Stimulated activated memory B cell treated with anti-CD40 and anti-IgM and Interleukin-4, amounts not matched to agents 10 μg/mL and 1 μg/mL and 100 μg/mL, for 72 hours (primary cell): Measurements from ENCODE around the gene HRCT1.

Experiments used
- ATAC-seq: fragments of 150-1000 bp; cut with Tn5 transposase; 2 replicates; pipeline ENCODE4 v1.10.0; 2021
- H3K27ac Mint-ChIP-seq: one replicate; pipeline ENCODE4 v1.8.0; 2022; ENCODE audit warnings: mild to moderate bottlenecking, mixed read lengths
- H3K27me3 Mint-ChIP-seq: one replicate; pipeline ENCODE4 v1.8.0; 2022; ENCODE audit warnings: mixed read lengths
- H3K36me3 Mint-ChIP-seq: one replicate; pipeline ENCODE4 v1.8.0; 2022; ENCODE audit warnings: mixed read lengths
- H3K4me1 Mint-ChIP-seq: one replicate; pipeline ENCODE4 v1.8.0; 2022; ENCODE audit warnings: mixed read lengths
- H3K4me3 Mint-ChIP-seq: one replicate; pipeline ENCODE4 v1.8.0; 2022; ENCODE audit warnings: mild to moderate bottlenecking, moderate library complexity, mixed read lengths
- H3K9me3 Mint-ChIP-seq: one replicate; pipeline ENCODE4 v1.8.0; 2022; ENCODE audit warnings: mixed read lengths

Gene HRCT1

DNA sequence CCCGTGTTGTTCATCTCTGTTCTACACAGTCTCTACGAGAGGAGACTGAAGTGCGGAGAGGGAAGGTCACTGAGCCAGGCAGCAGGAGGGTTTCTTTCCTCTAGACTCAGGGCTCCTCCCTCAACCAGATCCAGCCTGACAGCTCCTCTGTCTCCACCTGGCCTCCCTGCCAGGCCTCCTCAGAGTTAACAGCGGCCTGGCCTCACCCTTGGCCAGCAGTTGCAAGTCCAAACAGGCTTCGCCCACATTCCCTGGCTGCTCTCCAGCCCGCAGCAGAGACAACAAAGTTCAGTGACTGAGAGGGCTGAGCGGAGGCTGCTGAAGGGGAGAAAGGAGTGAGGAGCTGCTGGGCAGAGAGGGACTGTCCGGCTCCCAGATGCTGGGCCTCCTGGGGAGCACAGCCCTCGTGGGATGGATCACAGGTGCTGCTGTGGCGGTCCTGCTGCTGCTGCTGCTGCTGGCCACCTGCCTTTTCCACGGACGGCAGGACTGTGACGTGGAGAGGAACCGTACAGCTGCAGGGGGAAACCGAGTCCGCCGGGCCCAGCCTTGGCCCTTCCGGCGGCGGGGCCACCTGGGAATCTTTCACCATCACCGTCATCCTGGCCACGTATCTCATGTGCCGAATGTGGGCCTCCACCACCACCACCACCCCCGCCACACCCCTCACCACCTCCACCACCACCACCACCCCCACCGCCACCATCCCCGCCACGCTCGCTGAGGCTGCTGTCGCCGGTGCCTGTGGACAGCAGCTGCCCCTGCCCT, at the start of gene HRCT1:
HRCT1 (plus strand) TSS at position 291 of the 768 bp plus-strand sequence; CDS start at position 377, 86 bp downstream.
- ATAC-seq: no peak
- Mint-ChIP-seq H3K36me3 (no peaks in the 10 kb centered on the region), H3K4me1 (peaks cover 11% of the 10 kb centered on the region), H3K9me3 (no peaks in the 10 kb centered on the region), H3K4me3 (no peak within 1 kb of the TSS), H3K27me3 (peaks cover 49% of the 10 kb centered on the region), H3K27ac (no peak within 1 kb of the TSS)

DNA sequence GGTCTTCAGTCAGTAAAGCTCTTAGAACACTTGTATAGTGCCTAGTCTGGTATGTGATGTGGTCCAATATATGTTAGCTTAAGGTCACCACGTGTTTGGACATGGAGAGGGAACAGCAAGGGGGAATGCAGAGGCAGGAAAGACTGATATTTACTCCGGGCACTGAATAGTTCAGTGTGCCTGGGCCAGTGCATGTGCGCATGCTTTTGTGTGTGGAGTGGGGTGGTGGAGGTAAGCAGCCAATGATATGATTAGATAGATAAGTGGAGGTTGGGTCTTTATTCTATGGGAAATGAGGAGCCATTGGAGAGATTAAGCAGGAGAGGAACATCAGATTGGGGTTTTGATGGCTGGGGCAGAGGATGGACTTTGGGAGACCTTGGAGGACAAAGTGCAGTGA, 49.8 kb upstream of the HRCT1 start:
- peaks cover 3% of the 10 kb centered on the region for H3K27me3 Mint-ChIP-seq
- no peak overlapping the region for H3K27ac Mint-ChIP-seq
- no peaks in the 10 kb centered on the region for H3K36me3 Mint-ChIP-seq
- ATAC-seq: no peak
- no peak overlapping the region for H3K4me3 Mint-ChIP-seq
- no peaks in the 10 kb centered on the region for H3K9me3 Mint-ChIP-seq
- H3K4me1 Mint-ChIP-seq: no peaks in the 10 kb centered on the region

DNA sequence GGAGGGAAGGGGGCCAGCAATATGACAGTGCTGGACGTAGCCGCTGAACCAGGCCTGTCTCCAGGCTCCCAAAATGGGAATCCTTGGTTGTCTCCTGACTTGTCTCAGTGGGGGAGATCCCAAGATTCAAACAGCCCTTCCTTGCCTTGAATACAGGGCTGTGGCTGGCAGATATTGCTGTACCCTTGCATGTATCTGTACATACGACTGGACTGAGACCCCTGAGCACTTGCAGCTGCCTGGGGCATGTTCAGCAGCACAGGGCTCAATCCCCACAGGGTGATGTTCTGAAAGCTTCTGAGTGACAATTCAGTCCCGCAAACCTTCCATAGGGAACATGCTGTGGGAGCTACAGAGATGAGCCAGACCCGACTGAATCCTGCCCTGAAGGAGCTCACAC, 49.1 kb upstream of the HRCT1 start:
- H3K27me3 Mint-ChIP-seq: peaks cover 10% of the 10 kb centered on the region
- ATAC-seq: no peak
- H3K27ac Mint-ChIP-seq: no peak overlapping the region
- no peaks in the 10 kb centered on the region for H3K4me1 Mint-ChIP-seq
- no peak overlapping the region for H3K4me3 Mint-ChIP-seq
- H3K9me3 Mint-ChIP-seq: no peaks in the 10 kb centered on the region
- no peaks in the 10 kb centered on the region for H3K36me3 Mint-ChIP-seq

DNA sequence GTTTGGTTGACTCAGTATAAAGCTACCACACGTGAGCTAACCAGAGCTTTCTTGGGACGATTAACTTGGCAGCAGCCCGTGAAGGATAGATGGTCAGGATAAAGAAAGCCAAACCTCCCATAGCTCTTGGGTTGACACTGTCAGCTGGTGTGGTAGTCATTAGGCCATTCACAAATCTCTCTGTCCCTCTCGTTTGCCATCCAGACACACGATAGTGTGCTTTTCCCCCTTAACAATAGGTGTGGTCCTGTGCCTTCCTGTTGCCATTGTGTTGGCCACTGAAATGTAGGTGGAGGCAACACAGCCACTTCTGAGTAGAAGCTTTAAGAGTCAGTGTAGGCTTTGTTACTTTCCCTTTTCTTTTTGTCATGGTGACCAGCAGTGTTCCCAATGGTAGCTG, 47.5 kb upstream of the HRCT1 start:
- H3K4me1 Mint-ChIP-seq: no peaks in the 10 kb centered on the region
- peaks cover 23% of the 10 kb centered on the region for H3K27me3 Mint-ChIP-seq
- no peak overlapping the region for H3K4me3 Mint-ChIP-seq
- H3K36me3 Mint-ChIP-seq: no peaks in the 10 kb centered on the region
- no peak for ATAC-seq
- H3K9me3 Mint-ChIP-seq: no peaks in the 10 kb centered on the region
- H3K27ac Mint-ChIP-seq: no peak overlapping the region

DNA sequence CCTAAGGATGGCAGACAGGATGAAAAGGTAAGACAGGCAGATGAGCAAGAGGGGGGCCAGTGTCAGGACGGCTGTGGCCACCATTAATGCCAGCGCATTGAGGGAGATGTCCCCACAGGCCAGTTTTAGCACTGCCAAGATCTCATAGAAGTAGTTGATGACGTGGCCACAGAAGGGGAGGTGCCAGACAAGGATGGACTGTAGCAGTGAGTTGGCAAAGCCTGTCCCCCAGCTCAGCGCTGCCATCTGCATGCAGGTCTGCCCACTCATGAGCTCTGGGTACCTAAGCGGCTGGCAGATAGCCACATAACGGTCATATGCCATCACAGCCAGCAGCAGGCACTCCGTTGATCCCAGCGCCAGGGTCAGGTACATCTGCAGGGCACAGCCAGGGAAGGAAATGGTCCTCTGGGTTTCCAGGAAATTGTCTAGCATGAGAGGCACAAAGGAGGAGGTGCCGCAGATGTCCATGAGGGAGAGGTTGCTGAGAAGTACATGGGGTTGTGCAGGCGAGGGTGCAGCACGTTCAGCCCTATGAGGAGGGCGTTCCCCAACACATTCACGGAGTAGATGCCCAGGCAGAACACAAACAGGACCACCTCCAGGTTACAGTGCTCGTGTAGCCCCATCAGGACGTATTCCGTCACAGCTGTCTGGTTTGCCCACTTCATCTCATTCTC, 46.6 kb upstream of the HRCT1 start:
- peak; percentile 31 for ATAC-seq
- Mint-ChIP-seq H3K27ac (no peak overlapping the region), H3K27me3 (peaks cover 23% of the 10 kb centered on the region), H3K9me3 (no peaks in the 10 kb centered on the region), H3K4me1 (no peaks in the 10 kb centered on the region), H3K36me3 (no peaks in the 10 kb centered on the region), H3K4me3 (no peak overlapping the region)

DNA sequence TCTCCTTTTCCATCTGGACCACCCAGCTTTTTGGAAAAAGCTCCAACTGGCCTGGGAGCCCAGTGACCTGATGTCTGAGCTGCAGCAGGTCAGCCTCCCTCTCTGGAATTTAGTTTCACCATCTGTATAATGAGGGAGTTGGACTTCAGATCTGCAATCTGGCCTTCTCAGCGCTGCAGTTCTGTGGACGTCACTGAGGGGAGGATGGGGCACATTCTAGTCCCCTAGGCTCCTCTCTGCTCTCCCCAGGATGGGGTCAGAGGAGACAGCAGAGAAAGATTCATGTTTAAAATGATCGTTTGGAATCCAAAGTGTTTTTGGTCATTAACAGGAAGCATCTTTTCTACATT, 46.0 kb upstream of the HRCT1 start:
- H3K27ac Mint-ChIP-seq: no peak overlapping the region
- H3K4me1 Mint-ChIP-seq: no peaks in the 10 kb centered on the region
- H3K27me3 Mint-ChIP-seq: peaks cover 23% of the 10 kb centered on the region
- H3K4me3 Mint-ChIP-seq: no peak overlapping the region
- no peaks in the 10 kb centered on the region for H3K36me3 Mint-ChIP-seq
- no peaks in the 10 kb centered on the region for H3K9me3 Mint-ChIP-seq
- ATAC-seq: no peak

DNA sequence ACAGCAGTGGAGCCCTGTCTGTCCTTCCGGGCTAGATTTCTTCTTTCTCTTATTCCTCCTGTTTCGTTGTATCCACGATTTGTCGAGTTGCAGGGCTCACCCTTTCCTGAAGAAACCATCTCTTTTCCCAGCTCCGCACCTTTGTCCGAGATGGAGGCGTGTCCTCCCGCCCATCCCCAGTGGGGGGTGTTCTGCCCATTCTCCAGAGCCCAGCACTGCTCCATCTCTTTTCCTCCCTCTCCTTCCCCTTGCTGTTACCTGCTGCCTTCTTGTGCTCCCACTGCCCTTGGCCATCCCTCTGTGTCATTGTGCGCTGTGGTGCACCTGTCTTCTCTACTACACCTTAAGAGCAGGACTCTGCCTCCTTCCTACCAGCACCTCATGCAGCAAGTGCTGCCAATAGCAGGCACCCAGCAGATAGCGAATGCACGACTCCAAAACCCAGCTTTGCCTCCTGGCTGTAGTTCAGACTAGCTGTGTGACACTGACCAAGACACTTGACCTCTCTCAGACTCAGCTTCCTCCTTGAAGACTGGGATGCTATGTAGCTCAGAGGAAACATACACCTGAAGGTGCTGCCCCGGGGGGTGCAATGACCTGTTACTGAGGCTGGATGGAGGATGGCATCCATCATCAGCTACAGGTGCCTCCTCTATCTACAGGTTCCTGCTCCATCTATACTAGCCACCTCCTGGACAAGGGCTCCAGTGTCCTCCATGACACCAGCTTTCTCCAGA, 44.7 kb upstream of the HRCT1 start:
- no peaks in the 10 kb centered on the region for H3K36me3 Mint-ChIP-seq
- no peak overlapping the region for H3K27ac Mint-ChIP-seq
- H3K4me1 Mint-ChIP-seq: no peaks in the 10 kb centered on the region
- no peaks in the 10 kb centered on the region for H3K9me3 Mint-ChIP-seq
- H3K27me3 Mint-ChIP-seq: peaks cover 28% of the 10 kb centered on the region
- H3K4me3 Mint-ChIP-seq: no peak overlapping the region
- ATAC-seq: no peak

DNA sequence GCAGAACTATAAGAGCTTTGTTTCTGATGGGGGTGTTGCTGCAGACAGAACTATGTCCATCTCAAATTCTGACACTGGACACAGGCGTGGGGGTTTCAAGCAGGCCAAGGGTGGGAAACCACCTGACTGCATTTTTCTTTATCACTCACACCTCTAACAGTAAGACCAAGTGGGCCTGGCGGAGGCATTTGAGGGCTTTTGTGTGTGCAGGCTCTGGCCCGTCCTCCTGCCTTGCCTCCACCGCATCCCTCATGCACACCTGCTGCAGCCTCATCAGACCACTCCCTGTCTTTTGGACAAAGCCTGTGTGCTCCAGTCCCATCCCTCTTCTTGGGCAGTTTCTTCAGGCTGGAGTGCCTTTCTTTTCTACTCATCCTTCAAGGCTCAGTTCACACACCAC, 43.7 kb upstream of the HRCT1 start:
- peaks cover 31% of the 10 kb centered on the region for H3K27me3 Mint-ChIP-seq
- H3K9me3 Mint-ChIP-seq: no peaks in the 10 kb centered on the region
- H3K36me3 Mint-ChIP-seq: no peaks in the 10 kb centered on the region
- no peaks in the 10 kb centered on the region for H3K4me1 Mint-ChIP-seq
- H3K4me3 Mint-ChIP-seq: no peak overlapping the region
- ATAC-seq: no peak
- no peak overlapping the region for H3K27ac Mint-ChIP-seq

DNA sequence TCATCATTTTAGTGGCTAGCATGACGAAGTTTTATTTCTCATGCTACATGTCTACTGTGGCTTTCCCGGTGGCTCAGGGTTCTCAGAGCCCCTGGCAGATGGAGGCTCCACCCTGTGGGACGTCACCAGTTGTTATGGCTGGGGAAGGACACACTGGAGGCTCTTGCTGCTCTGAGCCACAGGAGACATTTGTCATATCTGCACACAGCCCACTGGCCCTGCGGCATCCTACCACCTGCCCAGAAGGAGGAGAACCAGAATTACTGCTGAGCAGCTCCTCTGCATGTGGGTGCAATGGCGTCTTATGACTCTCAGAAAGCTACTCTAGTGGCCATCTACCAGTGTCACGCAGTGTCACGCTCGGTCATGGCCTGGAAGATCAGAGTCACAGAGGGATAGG, 42.4 kb upstream of the HRCT1 start:
- no peak overlapping the region for H3K27ac Mint-ChIP-seq
- no peak for ATAC-seq
- H3K27me3 Mint-ChIP-seq: peaks cover 31% of the 10 kb centered on the region
- H3K9me3 Mint-ChIP-seq: no peaks in the 10 kb centered on the region
- H3K4me3 Mint-ChIP-seq: no peak overlapping the region
- no peaks in the 10 kb centered on the region for H3K4me1 Mint-ChIP-seq
- no peaks in the 10 kb centered on the region for H3K36me3 Mint-ChIP-seq

DNA sequence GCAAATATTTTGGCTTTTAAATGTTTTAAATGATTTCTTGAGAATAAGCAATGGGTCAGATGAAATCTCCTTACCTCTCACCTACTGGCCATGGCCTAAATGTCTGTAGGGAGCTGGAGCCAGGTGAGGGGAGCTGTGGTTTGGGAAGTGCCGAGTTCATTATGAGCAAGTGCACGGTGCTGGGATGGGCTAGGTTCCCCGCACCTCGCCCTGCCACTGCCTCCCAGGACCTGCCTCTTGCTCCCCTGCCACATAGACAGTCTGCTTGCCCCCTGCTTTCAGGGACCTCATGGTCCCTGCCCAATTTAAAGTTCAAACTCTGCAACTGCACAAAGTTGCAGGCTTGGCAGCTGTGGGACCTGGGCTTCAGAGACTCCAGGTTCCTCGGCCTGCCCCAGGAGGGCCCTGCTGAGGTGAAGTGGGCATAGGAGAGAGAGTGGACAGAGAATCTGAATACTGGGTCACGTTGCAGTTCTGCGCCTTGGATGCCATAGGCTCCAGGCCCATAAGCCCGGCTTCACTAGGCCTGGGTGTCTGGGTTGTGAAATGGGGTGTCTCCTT, 41.2 kb upstream of the HRCT1 start:
- Mint-ChIP-seq H3K27ac (no peak overlapping the region), H3K36me3 (no peaks in the 10 kb centered on the region), H3K4me3 (no peak overlapping the region), H3K4me1 (no peaks in the 10 kb centered on the region), H3K9me3 (no peaks in the 10 kb centered on the region), H3K27me3 (peaks cover 31% of the 10 kb centered on the region)
- no peak for ATAC-seq

DNA sequence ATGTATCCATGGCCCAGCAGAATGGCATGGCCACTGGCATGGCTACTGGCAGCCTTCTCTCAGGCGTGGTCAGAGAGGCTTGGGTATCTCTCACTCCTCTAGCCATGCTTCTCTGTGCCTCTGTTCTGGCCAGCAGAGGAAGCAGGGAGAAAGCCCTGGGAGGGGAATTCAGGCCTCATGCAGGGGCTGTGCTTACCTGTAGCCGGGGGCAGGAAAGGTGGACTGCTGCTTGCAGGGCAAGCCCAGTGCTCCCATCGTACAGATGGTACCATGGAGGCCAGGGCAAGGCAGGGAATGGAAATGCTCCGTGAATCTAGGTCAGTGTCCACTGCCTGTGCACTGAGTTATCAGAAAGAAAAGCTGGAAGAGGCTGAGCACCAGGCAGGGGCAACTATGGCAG, 38.5 kb upstream of the HRCT1 start:
- ATAC-seq: no peak
- Mint-ChIP-seq H3K27me3 (peaks cover 14% of the 10 kb centered on the region), H3K9me3 (no peaks in the 10 kb centered on the region), H3K27ac (no peak overlapping the region), H3K36me3 (no peaks in the 10 kb centered on the region), H3K4me1 (no peaks in the 10 kb centered on the region), H3K4me3 (no peak overlapping the region)

DNA sequence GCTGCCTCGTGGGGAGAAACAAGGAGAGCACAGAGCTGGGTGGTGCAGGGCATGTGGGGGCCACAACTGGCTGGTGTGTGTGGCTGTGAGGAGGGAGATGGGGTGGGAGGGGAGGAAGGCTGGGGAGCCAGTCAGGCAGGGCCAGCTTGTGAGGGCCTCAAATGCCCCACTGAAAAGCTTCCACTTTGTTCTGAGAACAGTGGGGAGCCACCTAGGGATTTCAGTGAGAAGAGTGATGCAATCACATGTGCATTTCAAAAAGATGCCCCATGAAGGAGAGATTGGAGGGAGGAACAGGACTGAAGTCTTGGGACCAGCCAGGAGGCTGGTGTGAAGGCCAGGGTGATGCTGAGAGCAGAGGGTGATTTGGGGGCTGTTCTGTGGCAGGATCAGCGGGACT, 37.1 kb upstream of the HRCT1 start:
- H3K4me3 Mint-ChIP-seq: no peak overlapping the region
- ATAC-seq: no peak
- H3K27ac Mint-ChIP-seq: no peak overlapping the region
- no peaks in the 10 kb centered on the region for H3K4me1 Mint-ChIP-seq
- H3K27me3 Mint-ChIP-seq: peaks cover 8% of the 10 kb centered on the region
- no peaks in the 10 kb centered on the region for H3K9me3 Mint-ChIP-seq
- no peaks in the 10 kb centered on the region for H3K36me3 Mint-ChIP-seq

DNA sequence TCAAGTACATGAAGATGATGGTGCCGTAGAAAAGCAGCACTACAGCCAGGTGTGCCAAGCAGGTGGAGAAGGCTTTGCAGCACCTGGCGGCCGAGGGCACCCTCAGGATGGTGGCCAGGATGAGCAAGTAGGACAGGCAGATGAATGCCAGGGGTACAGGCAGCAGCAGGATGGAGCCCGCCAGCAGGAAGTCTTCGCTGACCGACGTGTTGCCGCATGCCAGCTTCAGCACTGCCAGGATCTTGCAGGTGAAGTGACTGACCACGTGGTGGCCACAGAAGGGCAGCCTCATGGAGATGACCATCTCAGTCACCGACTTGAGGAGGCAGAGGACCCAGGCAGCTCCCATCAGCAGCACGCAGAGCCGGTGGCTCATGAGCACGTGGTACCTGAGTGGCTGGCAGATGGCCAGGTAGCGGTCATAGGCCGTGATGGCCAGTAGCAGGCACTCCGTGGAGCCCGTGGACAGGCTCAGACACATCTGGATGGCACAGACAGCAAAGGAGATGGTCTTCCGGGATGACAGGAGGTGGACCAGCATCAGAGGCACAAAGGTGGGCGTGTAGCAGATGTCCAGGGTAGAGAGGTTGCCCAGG, 36.3 kb upstream of the HRCT1 start:
- Mint-ChIP-seq H3K9me3 (no peaks in the 10 kb centered on the region), H3K36me3 (no peaks in the 10 kb centered on the region), H3K27ac (no peak overlapping the region), H3K27me3 (peaks cover 8% of the 10 kb centered on the region), H3K4me3 (no peak overlapping the region), H3K4me1 (no peaks in the 10 kb centered on the region)
- ATAC-seq: no peak

DNA sequence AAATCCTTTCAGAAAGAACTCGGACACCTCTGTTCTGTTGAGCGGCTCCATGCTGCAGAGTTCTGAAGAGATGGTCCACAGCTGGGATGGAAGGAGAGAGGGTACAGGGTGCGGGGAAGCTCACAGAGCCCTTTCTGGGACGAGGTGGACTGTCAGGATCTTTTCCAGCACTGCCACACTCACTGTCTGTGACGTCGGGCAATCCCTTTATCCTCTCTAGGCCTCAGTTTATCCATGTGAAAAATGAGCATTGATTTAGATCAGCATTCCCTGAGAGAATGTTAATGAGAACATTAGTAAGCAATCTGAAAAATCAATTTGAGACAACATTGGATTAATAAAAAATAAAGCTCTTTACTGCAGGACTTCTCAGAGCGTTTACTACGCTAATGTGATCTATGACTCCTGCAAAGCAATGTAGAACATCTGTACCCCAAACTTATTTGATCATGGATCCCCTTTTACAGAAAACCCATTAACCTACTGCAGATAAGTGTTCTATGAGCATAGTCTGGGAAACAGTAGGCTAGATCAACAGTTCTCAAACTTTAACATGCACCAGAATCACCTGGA, 35.6 kb upstream of the HRCT1 start, which contains the start of gene OR13J1:
OR13J1 (minus strand) TSS at position 51 of the 573 bp plus-strand sequence; CDS start at position 51, 0 bp downstream.
- Mint-ChIP-seq H3K27me3 (peaks cover 8% of the 10 kb centered on the region), H3K36me3 (no peaks in the 10 kb centered on the region), H3K9me3 (no peaks in the 10 kb centered on the region), H3K4me1 (no peaks in the 10 kb centered on the region), H3K27ac (no peak within 1 kb of the TSS), H3K4me3 (no peak within 1 kb of the TSS)
- no peak for ATAC-seq

DNA sequence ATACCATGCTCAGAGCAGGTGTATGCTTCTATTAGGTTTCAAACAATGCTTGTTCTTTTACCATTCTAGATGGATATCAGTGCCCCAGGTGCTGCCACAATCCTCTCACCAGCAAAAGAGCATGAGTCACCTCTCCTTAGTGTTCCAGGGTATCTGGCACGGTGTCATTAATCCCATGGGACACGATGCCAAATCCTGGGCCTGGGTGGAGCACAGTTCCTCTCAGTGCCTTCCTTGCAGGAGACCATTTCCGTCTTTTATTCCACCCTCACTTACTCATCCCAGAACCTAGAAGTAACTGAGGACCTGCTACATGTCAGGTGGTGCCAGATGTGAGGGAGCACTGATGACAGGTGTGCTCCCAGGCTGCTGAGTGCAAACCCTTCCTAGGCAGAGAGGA, 34.5 kb upstream of the HRCT1 start:
- Mint-ChIP-seq H3K4me3 (no peak overlapping the region), H3K27me3 (peaks cover 7% of the 10 kb centered on the region), H3K27ac (no peak overlapping the region), H3K4me1 (no peaks in the 10 kb centered on the region), H3K36me3 (no peaks in the 10 kb centered on the region), H3K9me3 (peaks cover 4% of the 10 kb centered on the region)
- no peak for ATAC-seq
